ENCODE results near the gene TSHZ2.
"Not testable (repeated sequence)": the region's sequence is repeated elsewhere in the genome, so short reads cannot be mapped to it uniquely, and the experiment has no call there.

TSHZ2 gene

DNA sequence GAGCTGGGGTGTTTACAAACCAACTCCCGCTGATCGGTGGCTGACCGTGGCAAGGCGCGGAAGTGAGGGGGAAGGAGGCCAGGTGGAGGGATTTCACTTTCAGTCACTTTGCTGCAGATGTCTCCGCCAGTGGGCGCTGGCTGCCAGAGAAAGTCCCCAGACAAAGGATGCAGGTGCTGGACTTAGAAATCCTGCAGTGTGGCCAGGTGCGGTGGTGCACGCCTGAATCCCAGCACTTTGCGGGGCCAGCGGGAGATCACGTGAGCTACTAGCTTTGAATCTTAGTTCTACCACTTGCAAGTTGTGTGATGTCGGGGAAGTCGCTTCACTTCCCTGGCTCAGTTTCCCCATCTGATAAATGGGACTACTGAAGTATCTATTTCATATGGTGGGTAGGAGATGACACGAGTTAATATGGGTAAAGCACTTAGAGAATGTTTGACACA lies 441.1 kb downstream of the TSHZ2 start:
- DNase-seq (ENCODE audit: extremely low spot score) = peak; percentile 88
- CTCF ChIA-PET = interaction anchor here (0.8 to 2.1 kb wide), 15 partner anchors 10 to 784 kb away, joined by 3 to 12 read pairs (median 4); no protein-coding TSS in a partner anchor
- POLR2A ChIA-PET = no interaction called here
- TF ChIP-seq, protein P1, sequence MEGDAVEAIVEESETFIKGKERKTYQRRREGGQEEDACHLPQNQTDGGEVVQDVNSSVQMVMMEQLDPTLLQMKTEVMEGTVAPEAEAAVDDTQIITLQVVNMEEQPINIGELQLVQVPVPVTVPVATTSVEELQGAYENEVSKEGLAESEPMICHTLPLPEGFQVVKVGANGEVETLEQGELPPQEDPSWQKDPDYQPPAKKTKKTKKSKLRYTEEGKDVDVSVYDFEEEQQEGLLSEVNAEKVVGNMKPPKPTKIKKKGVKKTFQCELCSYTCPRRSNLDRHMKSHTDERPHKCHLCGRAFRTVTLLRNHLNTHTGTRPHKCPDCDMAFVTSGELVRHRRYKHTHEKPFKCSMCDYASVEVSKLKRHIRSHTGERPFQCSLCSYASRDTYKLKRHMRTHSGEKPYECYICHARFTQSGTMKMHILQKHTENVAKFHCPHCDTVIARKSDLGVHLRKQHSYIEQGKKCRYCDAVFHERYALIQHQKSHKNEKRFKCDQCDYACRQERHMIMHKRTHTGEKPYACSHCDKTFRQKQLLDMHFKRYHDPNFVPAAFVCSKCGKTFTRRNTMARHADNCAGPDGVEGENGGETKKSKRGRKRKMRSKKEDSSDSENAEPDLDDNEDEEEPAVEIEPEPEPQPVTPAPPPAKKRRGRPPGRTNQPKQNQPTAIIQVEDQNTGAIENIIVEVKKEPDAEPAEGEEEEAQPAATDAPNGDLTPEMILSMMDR (IDR thresholded peaks at IDR 0.05; ENCODE audit: control extremely low read depth, extremely low read depth, low read depth, missing control alignments) = peak; percentile 79

DNA sequence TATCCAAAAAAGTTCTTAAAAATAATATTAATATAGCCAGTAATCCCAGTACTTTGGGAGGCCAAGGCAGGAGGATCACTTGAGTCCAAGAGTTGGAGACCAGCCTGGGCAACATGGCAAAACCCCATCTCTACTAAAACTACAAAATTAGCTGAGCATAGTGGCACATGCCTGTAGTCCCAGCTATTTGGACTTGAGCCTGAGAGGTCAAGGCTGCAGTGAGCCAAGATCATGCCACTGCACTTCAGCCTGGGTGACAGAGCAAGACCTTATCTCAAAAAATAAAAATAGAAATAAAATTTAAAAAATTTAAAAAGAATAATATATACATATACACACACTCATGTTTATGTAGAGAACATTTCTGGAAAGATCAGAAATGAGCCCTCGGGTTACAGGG lies 441.7 kb downstream of the TSHZ2 start:
- POLR2A ChIA-PET; DNase-seq (ENCODE audit: extremely low spot score): not testable (repeated sequence)
- CTCF ChIA-PET = interaction anchor here (1.0 to 2.1 kb wide), 5 partner anchors 13 to 544 kb away, joined by 3 to 12 read pairs (median 4); no protein-coding TSS in a partner anchor

DNA sequence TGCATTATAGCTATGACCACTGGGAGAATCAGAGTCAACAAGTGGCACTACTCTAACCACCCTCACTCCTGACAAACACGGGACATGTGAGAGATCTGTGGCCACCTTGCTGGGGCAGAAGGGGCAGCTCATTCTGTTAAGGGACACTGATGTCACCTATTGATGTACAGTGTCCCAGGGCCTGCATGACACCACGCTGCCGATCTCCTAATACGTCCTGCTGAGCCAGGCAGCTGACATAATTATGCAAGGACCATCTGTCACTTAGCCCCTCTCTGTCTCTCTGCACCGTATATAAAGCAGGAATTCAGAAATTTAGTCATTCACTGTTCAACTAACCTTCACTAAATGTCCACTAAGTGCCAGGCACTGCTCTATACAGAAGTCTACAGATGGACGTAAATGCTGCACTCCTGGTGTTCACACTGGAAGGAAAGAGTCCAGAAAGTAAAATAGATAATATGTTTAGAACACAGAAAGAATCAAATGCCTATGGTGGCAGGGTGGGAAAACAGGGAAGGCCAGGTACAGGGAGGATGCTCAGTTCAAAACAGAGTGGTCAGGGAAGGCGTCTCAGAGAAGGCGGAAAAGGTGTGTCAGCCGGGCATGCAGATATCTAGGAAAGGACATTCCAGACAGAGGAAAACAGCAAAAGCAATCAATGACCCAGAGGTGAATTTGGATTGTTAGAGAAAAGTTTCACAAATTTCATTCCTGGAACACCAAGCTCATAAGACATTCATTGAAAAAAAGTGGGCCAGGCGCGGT lies 447.7 kb downstream of the TSHZ2 start:
- no peak for DNase-seq (ENCODE audit: extremely low spot score)
- POLR2A ChIA-PET = no interaction called here
- CTCF ChIA-PET = interaction anchor here (1.6 to 2.1 kb wide), 2 partner anchors 128 to 780 kb away, joined by 4 to 7 read pairs; no protein-coding TSS in a partner anchor
- TF ChIP-seq, protein P1 (IDR thresholded peaks at IDR 0.05; ENCODE audit: control extremely low read depth, extremely low read depth, low read depth, missing control alignments) = no peak

DNA sequence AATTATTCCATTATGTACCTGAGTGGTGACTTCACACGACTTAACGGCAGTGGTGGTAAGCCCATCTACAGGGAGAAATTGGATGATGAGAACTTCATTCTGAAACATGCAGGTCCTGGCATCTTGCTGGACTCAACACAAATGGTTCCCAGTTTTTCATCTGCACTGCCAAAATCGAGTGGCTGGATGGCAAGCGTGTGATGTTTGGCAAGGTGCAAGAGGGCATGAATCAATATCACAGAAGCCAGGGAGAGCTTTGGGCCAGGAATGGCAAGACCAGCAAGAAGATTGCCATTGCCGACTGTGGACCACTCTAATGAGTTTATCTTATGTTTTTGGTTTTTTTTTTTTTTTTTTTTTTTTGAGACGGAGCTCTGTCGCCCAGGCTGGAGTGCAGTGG lies 449.2 kb downstream of the TSHZ2 start:
- POLR2A ChIA-PET = interaction anchor here (0.7 kb wide), 1 partner anchor 608 kb away, joined by 7 read pairs; no protein-coding TSS in a partner anchor
- TF ChIP-seq, protein P1 (IDR thresholded peaks at IDR 0.05; ENCODE audit: control extremely low read depth, extremely low read depth, low read depth, missing control alignments) = no peak
- CTCF ChIA-PET = interaction anchor here (2.1 kb wide), 1 partner anchor 126 kb away, joined by 7 read pairs; no protein-coding TSS in a partner anchor
- DNase-seq (ENCODE audit: extremely low spot score) = no peak

DNA sequence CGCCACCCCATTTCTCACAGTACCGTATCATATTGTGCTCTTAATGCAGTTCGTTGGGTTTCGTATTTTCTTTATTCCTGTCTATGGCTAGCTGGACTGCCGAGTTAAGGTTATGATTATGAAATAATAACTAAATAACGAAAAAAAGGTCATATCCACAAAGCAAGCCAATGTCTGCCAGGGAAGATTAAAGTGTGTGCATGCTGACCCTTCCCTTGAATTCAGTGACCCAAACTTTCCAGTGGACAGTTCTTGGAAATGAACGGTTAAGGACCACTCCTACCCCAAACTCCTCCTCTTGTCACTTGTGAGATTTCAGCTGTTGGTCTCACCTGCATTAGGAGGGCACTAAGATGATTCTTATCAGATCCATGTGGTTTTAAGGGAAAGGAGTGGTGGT lies 449.9 kb downstream of the TSHZ2 start:
- POLR2A ChIA-PET = interaction anchor here (0.7 kb wide), 1 partner anchor 609 kb away, joined by 7 read pairs; no protein-coding TSS in a partner anchor

DNA sequence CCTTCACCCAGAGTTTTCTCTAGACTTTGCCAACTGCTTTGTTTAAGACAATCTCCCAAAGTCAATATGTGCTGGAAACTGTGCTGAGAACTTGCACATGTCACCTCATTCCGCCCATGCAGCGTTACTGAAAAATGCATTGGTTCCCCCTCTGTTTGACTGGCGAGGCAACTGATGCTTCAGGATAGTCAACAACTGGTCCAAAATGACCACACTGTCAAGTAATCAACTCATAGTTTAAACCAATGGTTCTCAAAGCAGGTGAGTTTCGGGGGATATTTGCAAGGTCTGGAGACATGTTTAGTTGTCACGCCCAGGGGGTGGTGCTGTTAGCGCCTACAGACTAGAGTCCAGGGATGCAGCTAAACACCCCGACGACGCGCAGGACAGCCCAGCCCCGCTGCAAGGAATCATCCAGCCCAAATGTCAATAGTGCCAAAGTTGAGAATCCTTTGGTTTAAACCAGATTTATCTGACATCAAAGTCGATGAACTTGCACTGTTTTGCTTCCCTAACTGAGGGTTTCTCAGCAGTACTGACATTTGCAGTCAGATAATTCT lies 451.5 kb downstream of the TSHZ2 start:
- POLR2A ChIA-PET = no interaction called here
- CTCF ChIA-PET = interaction anchor here (1.5 kb wide), 1 partner anchor 13 kb away, joined by 3 read pairs; no protein-coding TSS in a partner anchor
- TF ChIP-seq, protein P1 (IDR thresholded peaks at IDR 0.05; ENCODE audit: control extremely low read depth, extremely low read depth, low read depth, missing control alignments) = no peak
- DNase-seq (ENCODE audit: extremely low spot score) = no peak

More for the DNA sequence above, 449.9 kb downstream of the TSHZ2 start:
- CTCF ChIA-PET = no interaction called here
- TF ChIP-seq, protein P1 (IDR thresholded peaks at IDR 0.05; ENCODE audit: control extremely low read depth, extremely low read depth, low read depth, missing control alignments) = no peak
- DNase-seq (ENCODE audit: extremely low spot score) = no peak

DNA sequence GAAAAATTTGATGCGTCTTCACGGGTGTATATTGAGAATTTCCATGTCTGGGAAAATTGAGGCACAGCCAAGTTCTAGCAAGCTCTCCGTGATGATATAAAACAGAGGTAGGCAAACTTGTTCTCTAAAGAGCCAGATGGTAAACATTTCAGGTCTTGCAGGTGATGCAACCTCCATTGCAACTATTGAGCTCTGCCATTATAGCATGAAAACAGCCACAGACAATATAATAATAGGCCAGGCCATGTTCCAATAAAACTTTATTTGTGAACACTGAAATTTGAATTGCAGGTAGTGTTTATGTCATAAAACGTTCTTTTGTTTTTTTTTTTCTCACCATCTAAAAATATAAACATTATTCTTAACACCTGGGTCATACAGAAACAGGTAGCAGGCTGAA lies 453.3 kb downstream of the TSHZ2 start:
- TF ChIP-seq, protein P1 (IDR thresholded peaks at IDR 0.05; ENCODE audit: control extremely low read depth, extremely low read depth, low read depth, missing control alignments) = no peak
- ChIA-PET CTCF (no interaction called here), POLR2A (no interaction called here)
- DNase-seq (ENCODE audit: extremely low spot score) = no peak
